ENCODE data around the gene ILKAP.

Gene ILKAP

GRCh38 chr2:238166391-238167343, 36.8 kb downstream of the ILKAP start:
- no peak for DNase-seq (ENCODE audit: low read depth, low spot score)

- DNase-seq (ENCODE audit: low read depth, low spot score): no peak
Observed at GRCh38 chr2:238165288-238165921, 38.1 kb downstream of the ILKAP start.

GRCh38 chr2:238164906-238165287, 38.6 kb downstream of the ILKAP start:
- DNase-seq (ENCODE audit: low read depth, low spot score): no peak

GRCh38 chr2:238163481-238164198, 39.9 kb downstream of the ILKAP start:
- DNase-seq (ENCODE audit: low read depth, low spot score): no peak

GRCh38 chr2:238162846-238163441, 40.6 kb downstream of the ILKAP start:
- DNase-seq (ENCODE audit: low read depth, low spot score): no peak

GRCh38 chr2:238162251-238162845, 41.1 kb downstream of the ILKAP start:
- no peak for DNase-seq (ENCODE audit: low read depth, low spot score)

GRCh38 chr2:238161291-238162051, 42.0 kb downstream of the ILKAP start:
- DNase-seq (ENCODE audit: low read depth, low spot score): no peak

GRCh38 chr2:238160206-238161129, 43.0 kb downstream of the ILKAP start:
- peak; percentile 69 for DNase-seq (ENCODE audit: low read depth, low spot score)

- no peak for DNase-seq (ENCODE audit: low read depth, low spot score)
Observed at GRCh38 chr2:238159661-238160205, 43.8 kb downstream of the ILKAP start.

- no peak for DNase-seq (ENCODE audit: low read depth, low spot score)
Observed at GRCh38 chr2:238159071-238159539, 44.4 kb downstream of the ILKAP start.

GRCh38 chr2:238158509-238159070, 44.9 kb downstream of the ILKAP start, which contains the start of gene ERFE:
ERFE (plus strand) TSS chr2:238158970; CDS start chr2:238159008, 38 bp downstream.
- no peak for DNase-seq (ENCODE audit: low read depth, low spot score)

GRCh38 chr2:238158018-238158508, 45.4 kb downstream of the ILKAP start:
- DNase-seq (ENCODE audit: low read depth, low spot score): no peak

GRCh38 chr2:238157506-238158017, 45.9 kb downstream of the ILKAP start:
- DNase-seq (ENCODE audit: low read depth, low spot score): no peak

GRCh38 chr2:238155761-238156694, 47.5 kb downstream of the ILKAP start:
- DNase-seq (ENCODE audit: low read depth, low spot score): no peak

GRCh38 chr2:238155051-238155760, 48.3 kb downstream of the ILKAP start:
- no peak for DNase-seq (ENCODE audit: low read depth, low spot score)

- no peak for DNase-seq (ENCODE audit: low read depth, low spot score)
Observed at GRCh38 chr2:238154570-238154969, 48.9 kb downstream of the ILKAP start.

Data from ELF-1 (cell line).